ENCODE data around the gene KTN1. TPM values are rescaled to one million over a fixed set of nuclear protein-coding genes. Genes with fewer than 3 reads are reported as not detected.

Gene KTN1
- polyA plus RNA-seq, 1 donor from 2014 or later: 95.0 TPM

- no peak overlapping the region for H3K4me2 ChIP-seq (ENCODE audit: low read length)
- no peak overlapping the region for H3K4me3 ChIP-seq (ENCODE audit: low read length)
Observed at GRCh38 chr14:55586411-55586810, 6.4 kb downstream of the KTN1 start.

GRCh38 chr14:55587847-55588246 lies 7.8 kb downstream of the KTN1 start:
- no peaks in the 10 kb centered on the region for H3K9me3 ChIP-seq (ENCODE audit: low read length)
- no peak overlapping the region for H3K4me3 ChIP-seq (ENCODE audit: low read length)
- no peaks in the 10 kb centered on the region for H3K27me3 ChIP-seq (ENCODE audit: insufficient read depth, low read depth, low read length)
- no peaks in the 10 kb centered on the region for H3F3A ChIP-seq (ENCODE audit: insufficient read depth, low read length, poor library complexity, severe bottlenecking)
- peaks cover 66% of the 10 kb centered on the region for H3K79me2 ChIP-seq (replicated peaks; ENCODE audit: insufficient read depth, low read length)
- H3K4me2 ChIP-seq (ENCODE audit: low read length): no peak overlapping the region
- no peak overlapping the region for H3K9ac ChIP-seq (ENCODE audit: low read length)
- TF ChIP-seq REST (IDR thresholded peaks at IDR 0.05; ENCODE audit: borderline replicate concordance) (no peak), POLR2AphosphoS5 (IDR thresholded peaks at IDR 0.05) (no peak), RAD21 (conservative IDR thresholded peaks at IDR 0.05) (no peak), MXI1 (conservative IDR thresholded peaks at IDR 0.05; ENCODE audit: poor library complexity, severe bottlenecking) (no peak), EZH2 (IDR thresholded peaks at IDR 0.05; ENCODE audit: borderline replicate concordance, insufficient read depth, low read length, poor library complexity, severe bottlenecking) (no peak), EP300 (conservative IDR thresholded peaks at IDR 0.05; ENCODE audit: poor library complexity, severe bottlenecking) (no peak), CTCF (IDR thresholded peaks at IDR 0.05; ENCODE audit: poor library complexity, severe bottlenecking) (no peak), TAF1 (IDR thresholded peaks at IDR 0.05; ENCODE audit: low read depth) (no peak), SMC3 (conservative IDR thresholded peaks at IDR 0.05; ENCODE audit: poor library complexity) (no peak)
- no peaks in the 10 kb centered on the region for H4K20me1 ChIP-seq (ENCODE audit: insufficient read depth)
- no peak overlapping the region for H2AFZ ChIP-seq (ENCODE audit: low read depth, low read length)
- no peaks in the 10 kb centered on the region for H3K36me3 ChIP-seq (ENCODE audit: insufficient read depth, low read length)
- H3K9me2 ChIP-seq (ENCODE audit: insufficient read depth, low read length): no peaks in the 10 kb centered on the region
- no peak overlapping the region for H3K27ac ChIP-seq (ENCODE audit: low read length)

More at GRCh38 chr14:55586411-55586810, 6.4 kb downstream of the KTN1 start:
- no peaks in the 10 kb centered on the region for H3K27me3 ChIP-seq (ENCODE audit: insufficient read depth, low read depth, low read length)
- peaks cover 72% of the 10 kb centered on the region for H3K79me2 ChIP-seq (replicated peaks; ENCODE audit: insufficient read depth, low read length)
- H3K36me3 ChIP-seq (ENCODE audit: insufficient read depth, low read length): no peaks in the 10 kb centered on the region
- no peaks in the 10 kb centered on the region for H3F3A ChIP-seq (ENCODE audit: insufficient read depth, low read length, poor library complexity, severe bottlenecking)
- H4K20me1 ChIP-seq (ENCODE audit: insufficient read depth): no peaks in the 10 kb centered on the region
- H3K9me2 ChIP-seq (ENCODE audit: insufficient read depth, low read length): no peaks in the 10 kb centered on the region
- no peak overlapping the region for H3K27ac ChIP-seq (ENCODE audit: low read length)
- H2AFZ ChIP-seq (ENCODE audit: low read depth, low read length): no peak overlapping the region
- no peak overlapping the region for H3K9ac ChIP-seq (ENCODE audit: low read length)
- TF ChIP-seq POLR2AphosphoS5 (IDR thresholded peaks at IDR 0.05) (no peak), CTCF (IDR thresholded peaks at IDR 0.05; ENCODE audit: poor library complexity, severe bottlenecking) (no peak), EP300 (conservative IDR thresholded peaks at IDR 0.05; ENCODE audit: poor library complexity, severe bottlenecking) (no peak)
- H3K9me3 ChIP-seq (ENCODE audit: low read length): no peaks in the 10 kb centered on the region

All from neural cell (in vitro differentiated cells).